ENCODE results near the gene MED17. TPM values are rescaled to one million over a fixed set of nuclear protein-coding genes. Genes with fewer than 3 reads are reported as not detected.

The MED17 gene
- total and polyA plus RNA-seq, 2 of the 13 experiments (the other 11 are each of a cell fraction or from before 2014, with no cell fraction given): 23.1 to 37.0 TPM

GRCh38 chr11:93773045-93773477 lies 11.0 kb upstream of the MED17 start (continued):
- TF ChIP-seq EP300 (IDR thresholded peaks at IDR 0.05; ENCODE audit: low read depth in 2 of 2, low read length in 2 of 2): peak in 1 of 2 experiments; percentile 11; a peak in 1 of 4 replicates
- no peak for TF ChIP-seq EP300 (CRISPR knock-in tag; IDR thresholded peaks at IDR 0.05; ENCODE audit: borderline replicate concordance)
- TF ChIP-seq ZNF407 (CRISPR knock-in tag; IDR thresholded peaks at IDR 0.05; ENCODE audit: not compliant biosample characterization): no peak
- TF ChIP-seq ATF4 (CRISPR knock-in tag; IDR thresholded peaks at IDR 0.05): no peak
- no peak for TF ChIP-seq ZNF703 (CRISPR knock-in tag; IDR thresholded peaks at IDR 0.05; ENCODE audit: borderline replicate concordance)
- TF ChIP-seq ZNF720 (CRISPR knock-in tag; IDR thresholded peaks at IDR 0.05): no peak
- TF ChIP-seq ZNF431 (CRISPR knock-in tag; IDR thresholded peaks at IDR 0.05; ENCODE audit: borderline replicate concordance, low read depth): no peak; the same call in 1 of the 2 replicates
- TF ChIP-seq ZMYM4 (CRISPR knock-in tag; IDR thresholded peaks at IDR 0.05): peak; percentile 85
- peak in 1 of 2 experiments; percentile 38; a peak in 1 of 4 replicates for TF ChIP-seq HMGXB4 (CRISPR knock-in tag; IDR thresholded peaks at IDR 0.05; ENCODE audit: borderline replicate concordance in 1 of 2, low read depth in 1 of 2)
- peak; percentile 62; the same call in 1 of the 2 replicates for TF ChIP-seq KMT2A (CRISPR knock-in tag; IDR thresholded peaks at IDR 0.05)
- TF ChIP-seq KAT7 (CRISPR knock-in tag; IDR thresholded peaks at IDR 0.05; ENCODE audit: borderline replicate concordance): no peak
- no peak for TF ChIP-seq TBX3 (IDR thresholded peaks at IDR 0.05; ENCODE audit: borderline replicate concordance)
- no peak for TF ChIP-seq ZNF17 (CRISPR knock-in tag; IDR thresholded peaks at IDR 0.05)
- TF ChIP-seq ZNF878 (CRISPR knock-in tag; IDR thresholded peaks at IDR 0.05): no peak
- no peak for TF ChIP-seq GTF2F1 (IDR thresholded peaks at IDR 0.05; ENCODE audit: low read length)
- TF ChIP-seq AKAP8 (CRISPR knock-in tag; IDR thresholded peaks at IDR 0.05): no peak
- peak; percentile 90 for TF ChIP-seq HDAC1 (CRISPR knock-in tag; IDR thresholded peaks at IDR 0.05)
- no peak for TF ChIP-seq PAX8 (CRISPR knock-in tag; IDR thresholded peaks at IDR 0.05; ENCODE audit: borderline replicate concordance)
- TF ChIP-seq ZEB1 (IDR thresholded peaks at IDR 0.05; ENCODE audit: insufficient replicate concordance, low read depth): peak; percentile 59
- TF ChIP-seq ZNF652 (CRISPR knock-in tag; IDR thresholded peaks at IDR 0.05; ENCODE audit: borderline replicate concordance, low read depth): peak; percentile 70; the same call in 1 of the 2 replicates

Data from HepG2 (cell line).